Stimulated activated naive CD8-positive, alpha-beta T cell treated with anti-CD3 and anti-CD28 coated beads, Interleukin-15, Interleukin-2, amounts not matched to agents 100 ng/mL and 50 ng/mL, for 24 hours (primary cell): ENCODE data around the gene TECR.
"Not testable (repeated sequence)": the region's sequence is repeated elsewhere in the genome, so short reads cannot be mapped to it uniquely, and the experiment has no call there.

Experiments
- H3K27ac Mint-ChIP-seq: one replicate; pipeline ENCODE4 v1.8.0; 2021; ENCODE audit warnings: mild to moderate bottlenecking, mixed read lengths
- H3K27me3 Mint-ChIP-seq: one replicate; pipeline ENCODE4 v1.8.0; 2021; ENCODE audit warnings: mixed read lengths
- H3K36me3 Mint-ChIP-seq: one replicate; pipeline ENCODE4 v1.8.0; 2021; ENCODE audit warnings: low read depth, mixed read lengths
- H3K4me1 Mint-ChIP-seq: one replicate; pipeline ENCODE4 v1.8.0; 2021; ENCODE audit warnings: low read depth, mixed read lengths
- H3K4me3 Mint-ChIP-seq: one replicate; pipeline ENCODE4 v1.8.0; 2021; ENCODE audit warnings: mild to moderate bottlenecking, mixed read lengths
- H3K9me3 Mint-ChIP-seq: one replicate; pipeline ENCODE4 v1.8.0; 2021; ENCODE audit warnings: mixed read lengths

TECR gene

DNA sequence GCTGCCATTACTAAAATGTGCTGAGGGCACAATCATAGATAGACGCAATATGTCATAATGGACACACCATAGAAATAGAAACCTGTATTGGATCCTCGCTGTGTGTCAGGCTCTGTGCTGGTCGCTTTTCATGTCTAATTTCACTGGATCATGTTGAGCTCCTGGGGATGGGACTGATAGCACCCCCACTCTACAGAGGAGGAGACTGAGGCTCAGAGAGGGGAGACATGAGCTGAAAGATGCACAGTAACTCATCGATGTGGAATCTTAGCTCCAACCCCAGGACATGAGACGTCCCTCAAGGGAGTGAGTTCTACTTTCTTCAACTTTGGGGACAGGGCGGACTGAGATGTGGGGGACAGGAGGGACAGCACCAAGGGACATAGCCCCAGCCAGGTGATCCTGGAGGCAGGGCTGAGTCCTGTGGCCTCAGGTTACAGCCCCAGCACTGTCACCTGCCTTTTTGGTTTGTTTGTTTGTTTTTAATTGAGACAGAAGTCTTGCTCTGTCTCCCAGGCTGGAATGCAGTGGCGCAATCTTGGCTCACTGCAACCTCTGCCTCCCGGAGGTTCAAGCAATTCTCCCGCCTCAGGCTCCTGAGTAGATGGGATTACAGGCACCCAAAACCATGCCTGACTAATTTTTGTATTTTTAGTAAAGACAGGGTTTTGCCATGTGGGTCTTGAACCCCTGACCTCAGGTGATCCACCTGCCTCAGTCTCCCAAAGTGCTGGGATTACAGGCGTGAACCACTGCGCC, 26.9 kb upstream of the TECR start:
- Mint-ChIP-seq H3K4me1 (peaks cover 24% of the 10 kb centered on the region), H3K27me3 (no peaks in the 10 kb centered on the region), H3K27ac (no peak overlapping the region), H3K9me3 (no peaks in the 10 kb centered on the region), H3K36me3 (no peaks in the 10 kb centered on the region), H3K4me3 (no peak overlapping the region)

DNA sequence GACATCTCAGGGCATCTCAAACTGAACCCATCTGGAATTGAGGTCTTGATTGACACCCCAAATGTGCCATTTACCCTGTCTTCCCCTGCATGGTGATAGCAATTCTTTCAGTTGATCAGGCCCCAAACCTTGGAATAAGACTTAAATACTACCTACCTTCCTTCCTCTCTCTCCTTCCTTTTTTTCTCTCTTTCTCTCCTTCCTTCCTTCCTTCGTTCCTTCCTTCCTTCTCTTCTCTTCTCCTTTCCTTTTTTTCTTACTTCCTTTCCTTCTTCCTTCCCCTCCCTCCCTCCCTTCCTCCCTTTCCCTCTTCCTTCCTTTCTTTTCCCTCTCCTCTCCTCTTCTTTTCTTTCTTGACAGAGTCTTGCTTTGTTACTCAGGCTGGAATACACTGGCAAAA, 26.1 kb upstream of the TECR start:
- Mint-ChIP-seq H3K27ac (no peak overlapping the region), H3K36me3 (no peaks in the 10 kb centered on the region)

DNA sequence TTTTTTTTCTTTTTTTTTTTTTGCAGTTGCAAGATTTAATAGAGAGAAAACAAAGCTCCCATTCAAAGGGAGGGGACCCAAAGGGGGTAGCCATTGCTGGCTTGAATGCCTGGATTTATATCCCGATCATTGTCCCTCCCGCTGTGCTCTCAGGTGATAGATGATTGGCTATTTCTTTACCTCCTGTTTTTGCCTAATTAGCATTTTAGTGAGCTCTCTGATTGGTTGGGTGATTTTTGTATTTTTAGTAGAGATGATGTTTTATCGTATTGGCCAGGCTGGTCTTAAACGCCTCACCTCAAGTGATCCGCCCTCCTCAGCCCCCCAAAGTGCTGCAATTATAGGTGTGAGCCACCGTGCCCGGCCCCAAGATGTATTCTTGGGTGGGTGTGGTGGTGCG, 24.8 kb upstream of the TECR start:
- H3K4me1 Mint-ChIP-seq, result peaks cover 35% of the 10 kb centered on the region
- H3K27ac Mint-ChIP-seq, H3K9me3 Mint-ChIP-seq, H3K4me3 Mint-ChIP-seq, H3K36me3 Mint-ChIP-seq, H3K27me3 Mint-ChIP-seq: not testable (repeated sequence)

More for the DNA sequence above, 26.1 kb upstream of the TECR start:
- Mint-ChIP-seq H3K4me1 (peaks cover 29% of the 10 kb centered on the region), H3K4me3 (no peak overlapping the region), H3K27me3 (no peaks in the 10 kb centered on the region), H3K9me3 (no peaks in the 10 kb centered on the region)

DNA sequence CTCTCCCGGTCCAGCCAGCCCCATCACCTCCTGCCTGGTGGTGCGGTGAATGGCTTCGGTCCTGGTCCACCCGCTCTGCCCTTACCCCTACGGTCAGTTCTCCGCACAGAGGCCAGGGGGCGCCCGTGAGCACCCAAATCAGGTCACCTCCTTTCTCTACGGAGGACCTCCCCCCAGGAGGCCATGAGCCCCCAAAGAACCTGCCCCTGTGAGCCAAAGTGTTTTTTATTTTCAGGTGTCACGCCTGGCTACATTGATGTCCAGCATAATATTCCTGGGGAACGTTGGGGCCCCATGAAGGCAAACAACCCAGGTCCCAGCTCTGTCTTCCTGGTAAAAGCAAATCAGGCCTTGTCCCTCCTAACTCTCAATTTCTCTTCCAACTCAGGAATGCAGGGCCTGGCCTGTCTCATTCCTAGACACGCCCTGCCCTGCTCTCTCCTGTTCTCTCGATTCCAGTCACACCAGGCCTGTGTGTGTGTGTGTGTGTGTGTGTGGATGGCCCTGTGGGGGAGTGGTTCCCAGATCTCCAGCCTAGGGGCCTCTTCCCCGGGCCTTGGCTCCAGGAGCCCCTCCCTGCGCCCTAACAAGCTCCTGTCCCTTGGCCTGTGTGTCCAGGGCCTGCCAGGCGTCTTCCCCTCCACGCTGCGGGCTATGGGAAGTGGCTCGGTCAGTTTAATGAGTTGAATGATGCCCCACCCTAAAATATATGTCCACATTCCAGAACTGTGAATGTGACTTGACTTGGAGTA, 23.7 kb upstream of the TECR start:
- peaks cover 42% of the 10 kb centered on the region for H3K4me1 Mint-ChIP-seq
- H3K27me3 Mint-ChIP-seq, result no peaks in the 10 kb centered on the region
- no peaks in the 10 kb centered on the region for H3K9me3 Mint-ChIP-seq
- no peak overlapping the region for H3K4me3 Mint-ChIP-seq
- H3K36me3 Mint-ChIP-seq, result no peaks in the 10 kb centered on the region
- H3K27ac Mint-ChIP-seq, result peak overlapping the region; percentile 71

DNA sequence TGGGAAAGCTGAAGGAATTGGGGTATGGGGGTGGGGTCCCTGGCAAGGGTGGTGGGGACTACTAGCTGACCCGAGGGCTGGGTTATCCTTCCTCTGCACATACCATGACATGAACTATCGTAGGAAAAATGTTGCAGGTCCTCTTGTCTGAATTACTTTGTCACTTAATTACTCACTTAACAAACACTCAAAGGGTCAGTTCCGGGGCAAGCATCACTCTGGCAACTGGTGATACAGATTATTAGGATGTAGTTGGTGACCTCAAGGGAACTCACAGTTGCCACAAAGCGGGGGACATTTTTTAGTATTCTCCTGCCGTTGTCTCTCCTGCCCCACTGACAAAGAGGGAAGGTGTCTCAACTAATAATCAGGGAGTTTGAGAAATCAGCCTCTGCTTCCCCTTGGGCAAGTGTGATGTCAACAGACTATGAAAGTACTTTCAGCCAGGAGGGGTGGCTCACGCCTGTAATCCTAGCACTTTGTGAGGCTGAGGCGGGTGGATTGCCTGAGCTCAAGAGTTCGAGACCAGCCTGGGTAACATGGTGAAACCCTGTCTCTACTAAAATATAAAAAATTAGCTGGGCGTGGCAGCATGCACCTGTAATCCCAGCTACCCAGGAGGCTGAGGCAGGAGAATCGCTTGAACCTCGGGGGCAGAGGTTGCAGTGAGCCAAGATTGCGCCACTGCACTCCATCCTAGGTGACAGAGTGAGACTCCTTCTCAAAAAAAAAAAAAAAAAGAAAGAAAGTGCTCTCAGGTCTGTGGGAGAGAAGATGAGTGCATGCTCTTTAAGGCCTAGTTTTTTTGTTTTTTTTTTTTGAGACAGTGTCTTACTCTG, 21.5 kb upstream of the TECR start:
- H3K27ac Mint-ChIP-seq, result peak overlapping the region; percentile 67
- H3K4me1 Mint-ChIP-seq, result peaks cover 50% of the 10 kb centered on the region
- H3K36me3 Mint-ChIP-seq, result no peaks in the 10 kb centered on the region
- H3K9me3 Mint-ChIP-seq, result no peaks in the 10 kb centered on the region
- no peaks in the 10 kb centered on the region for H3K27me3 Mint-ChIP-seq
- no peak overlapping the region for H3K4me3 Mint-ChIP-seq

DNA sequence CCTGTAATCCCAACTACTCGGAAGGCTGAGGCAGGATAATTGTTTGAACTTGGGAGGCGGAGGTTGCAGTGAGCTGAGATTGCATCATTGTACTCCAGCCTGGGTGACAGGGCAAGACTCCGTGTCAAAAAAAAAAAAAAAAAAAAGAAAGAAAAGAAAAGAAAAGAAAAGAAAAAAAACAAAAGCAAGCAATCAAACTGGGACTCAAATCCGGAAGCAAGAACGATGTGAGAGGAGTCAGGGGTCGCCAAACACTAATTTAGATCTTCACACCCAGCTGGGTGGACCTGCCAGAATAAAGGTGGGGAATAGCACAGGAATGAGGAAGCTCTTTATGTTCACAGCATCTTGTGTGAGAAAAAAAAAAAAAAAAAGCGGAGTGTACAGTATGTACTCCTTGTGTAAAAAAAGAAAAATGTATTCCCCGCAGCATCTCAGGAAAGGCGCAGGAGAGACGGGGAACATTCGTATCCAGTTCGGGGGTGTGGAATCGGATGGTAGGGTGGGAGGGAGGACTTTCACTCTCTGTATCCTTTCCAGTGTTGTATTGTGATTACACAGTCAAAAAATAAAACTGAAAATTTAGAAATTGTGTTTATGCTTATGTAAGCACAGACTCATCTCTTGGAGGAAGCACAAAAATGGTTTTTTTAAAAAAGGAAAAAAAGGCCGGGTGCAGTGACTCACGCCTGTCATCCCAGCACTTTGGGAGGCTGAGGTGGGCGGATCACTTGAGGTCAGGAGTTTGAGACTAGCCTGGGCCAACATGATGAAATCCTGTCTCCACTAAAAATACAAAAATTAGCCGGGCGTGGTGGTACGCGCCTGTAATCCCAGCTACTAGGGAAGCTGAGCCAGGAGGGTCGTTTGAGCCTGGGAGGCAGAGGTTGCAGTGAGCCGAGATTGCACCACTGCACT, 18.8 kb upstream of the TECR start:
- peak overlapping the region; percentile 57 for H3K27ac Mint-ChIP-seq
- no peaks in the 10 kb centered on the region for H3K9me3 Mint-ChIP-seq
- peaks cover 20% of the 10 kb centered on the region for H3K36me3 Mint-ChIP-seq
- H3K27me3 Mint-ChIP-seq, result no peaks in the 10 kb centered on the region
- peaks cover 58% of the 10 kb centered on the region for H3K4me1 Mint-ChIP-seq
- no peak overlapping the region for H3K4me3 Mint-ChIP-seq

DNA sequence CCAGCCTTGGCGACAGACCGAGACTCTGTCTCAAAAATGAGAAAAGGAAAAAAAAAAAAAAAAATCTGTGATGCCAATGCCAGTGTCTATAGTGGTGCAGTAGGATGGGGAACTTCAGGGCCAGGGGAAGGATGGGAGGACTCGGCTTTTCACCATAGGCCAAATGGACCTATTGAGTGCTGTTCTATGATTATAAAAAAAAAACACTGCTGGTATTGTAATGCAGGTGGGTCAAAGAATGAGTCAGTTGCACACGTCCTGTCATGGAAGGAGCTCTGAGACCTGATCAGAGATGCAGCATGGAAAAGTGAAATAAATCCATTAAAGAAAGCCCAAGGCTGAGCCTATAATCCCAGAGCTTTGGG, 18.2 kb upstream of the TECR start:
- Mint-ChIP-seq H3K4me1 (peaks cover 58% of the 10 kb centered on the region), H3K4me3 (no peak overlapping the region), H3K27ac (peak overlapping the region; percentile 57), H3K36me3 (peaks cover 27% of the 10 kb centered on the region), H3K9me3 (no peaks in the 10 kb centered on the region), H3K27me3 (no peaks in the 10 kb centered on the region)

DNA sequence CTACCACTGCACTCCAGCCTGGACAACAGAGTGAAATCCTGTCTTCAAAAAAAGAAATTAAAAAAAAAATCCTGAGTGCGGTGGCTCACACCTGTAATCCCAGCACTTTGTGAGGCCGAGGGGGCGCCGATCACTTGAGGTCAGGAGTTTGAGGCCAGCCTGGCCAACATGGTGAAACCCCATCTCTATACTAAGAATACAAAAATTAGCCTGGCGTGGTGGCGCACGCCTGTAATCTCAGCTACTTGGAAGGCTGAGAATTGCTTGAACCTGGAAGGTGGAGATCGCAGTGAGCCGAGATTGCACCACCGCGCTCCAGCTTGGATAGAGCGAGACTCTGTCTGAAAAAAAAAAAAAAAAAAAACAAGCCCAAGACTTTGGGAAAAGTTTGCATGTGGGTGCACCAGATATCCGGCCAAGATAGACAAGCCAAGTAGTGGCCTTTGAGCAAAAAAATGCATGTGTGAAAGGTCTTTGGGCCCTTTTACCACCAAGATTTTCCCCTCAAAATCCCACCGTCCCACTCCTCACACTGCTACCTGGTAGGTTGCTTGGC, 16.9 kb upstream of the TECR start:
- H3K4me3 Mint-ChIP-seq, result no peak overlapping the region
- peaks cover 53% of the 10 kb centered on the region for H3K4me1 Mint-ChIP-seq
- no peak overlapping the region for H3K27ac Mint-ChIP-seq
- H3K36me3 Mint-ChIP-seq, result peaks cover 39% of the 10 kb centered on the region
- no peaks in the 10 kb centered on the region for H3K27me3 Mint-ChIP-seq
- H3K9me3 Mint-ChIP-seq, result no peaks in the 10 kb centered on the region

DNA sequence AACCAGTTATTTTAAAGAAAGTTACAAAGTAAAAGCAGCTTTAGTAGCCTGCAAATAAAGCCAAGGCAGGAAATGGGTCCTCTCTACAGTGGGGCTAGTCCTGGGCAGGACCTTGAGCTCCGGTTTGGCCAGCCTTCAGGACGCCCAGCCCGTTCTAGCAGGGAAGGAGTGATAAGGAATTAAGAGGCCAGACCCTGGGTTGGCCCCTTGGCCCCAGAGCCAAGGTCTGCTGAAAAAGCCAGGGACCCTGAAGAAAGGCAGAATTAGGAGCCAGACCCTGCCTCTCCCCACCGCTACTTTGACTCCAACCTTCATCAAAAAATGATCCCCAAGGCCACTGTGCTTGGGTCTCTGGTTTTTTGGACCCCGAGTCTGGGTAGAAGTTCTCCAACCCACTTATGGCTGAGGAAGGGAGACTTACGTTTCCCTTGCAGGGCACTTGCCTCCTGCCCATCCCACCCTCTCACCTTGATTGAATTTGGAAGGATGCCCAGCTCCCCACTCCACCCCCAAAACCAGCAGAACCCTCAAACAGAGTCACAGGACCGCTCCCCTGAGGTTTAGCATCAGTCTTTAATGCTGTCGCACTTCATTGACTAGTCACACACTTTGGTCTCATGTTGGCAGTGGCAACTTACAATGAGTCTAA, 15.1 kb upstream of the TECR start:
- Mint-ChIP-seq H3K4me3 (peak overlapping the region; percentile 90), H3K4me1 (peaks cover 52% of the 10 kb centered on the region), H3K9me3 (no peaks in the 10 kb centered on the region), H3K36me3 (peaks cover 39% of the 10 kb centered on the region), H3K27ac (peak overlapping the region; percentile 43), H3K27me3 (no peaks in the 10 kb centered on the region)

DNA sequence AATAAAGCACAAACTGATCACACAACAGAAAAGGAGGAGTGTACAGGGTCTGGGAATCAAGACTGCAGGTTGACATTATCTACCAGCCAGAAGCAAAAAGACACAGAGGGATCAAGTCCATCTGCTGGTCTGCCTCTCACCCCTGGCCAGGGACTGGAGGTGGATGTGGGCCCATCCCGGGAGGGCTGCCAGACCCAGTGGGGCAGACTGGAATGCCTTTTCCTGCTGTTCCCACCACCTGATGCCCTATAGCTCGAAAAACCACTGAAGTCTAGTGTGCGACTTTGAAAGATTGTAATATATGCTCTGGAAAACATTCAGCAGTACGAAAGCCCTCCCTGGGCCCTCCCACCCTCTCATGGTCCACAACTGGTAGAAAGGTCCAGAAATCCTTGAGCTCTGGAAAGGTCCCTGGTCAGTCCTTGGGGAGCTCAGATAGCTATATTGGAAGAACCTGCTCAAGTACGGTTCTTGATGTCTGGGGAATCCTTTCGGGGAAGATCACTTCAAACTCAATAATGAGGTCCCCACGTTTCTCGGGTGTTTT, 13.8 kb upstream of the TECR start:
- no peaks in the 10 kb centered on the region for H3K9me3 Mint-ChIP-seq
- peak overlapping the region; percentile 90 for H3K4me3 Mint-ChIP-seq
- H3K36me3 Mint-ChIP-seq, result peaks cover 39% of the 10 kb centered on the region
- H3K4me1 Mint-ChIP-seq, result peaks cover 56% of the 10 kb centered on the region
- no peaks in the 10 kb centered on the region for H3K27me3 Mint-ChIP-seq
- peak overlapping the region; percentile 90 for H3K27ac Mint-ChIP-seq

DNA sequence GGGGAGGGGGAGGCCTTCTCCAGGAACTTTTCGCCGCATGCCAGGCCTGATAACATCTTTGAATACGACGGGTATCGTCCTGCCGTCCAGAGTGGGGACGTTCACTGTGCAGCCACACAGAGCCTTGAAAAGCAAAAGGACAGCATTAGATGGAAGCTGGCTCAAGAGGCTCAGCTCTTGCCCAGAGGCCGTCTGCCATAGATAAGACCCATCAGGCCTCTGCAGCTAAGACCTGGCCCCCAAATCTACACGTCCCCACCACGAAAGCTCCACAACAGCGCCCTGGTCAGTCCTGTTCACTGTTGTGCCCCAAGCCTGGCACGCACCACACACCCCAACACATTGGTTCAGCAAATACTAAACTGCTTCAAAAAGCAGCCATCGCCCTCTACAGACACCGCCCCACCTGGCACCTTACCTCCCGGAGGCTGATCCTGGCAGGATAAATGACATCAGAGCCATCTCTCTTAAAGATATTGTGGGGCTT, 13.3 kb upstream of the TECR start:
- peaks cover 39% of the 10 kb centered on the region for H3K36me3 Mint-ChIP-seq
- H3K4me3 Mint-ChIP-seq, result peak overlapping the region; percentile 90
- H3K4me1 Mint-ChIP-seq, result peaks cover 51% of the 10 kb centered on the region

DNA sequence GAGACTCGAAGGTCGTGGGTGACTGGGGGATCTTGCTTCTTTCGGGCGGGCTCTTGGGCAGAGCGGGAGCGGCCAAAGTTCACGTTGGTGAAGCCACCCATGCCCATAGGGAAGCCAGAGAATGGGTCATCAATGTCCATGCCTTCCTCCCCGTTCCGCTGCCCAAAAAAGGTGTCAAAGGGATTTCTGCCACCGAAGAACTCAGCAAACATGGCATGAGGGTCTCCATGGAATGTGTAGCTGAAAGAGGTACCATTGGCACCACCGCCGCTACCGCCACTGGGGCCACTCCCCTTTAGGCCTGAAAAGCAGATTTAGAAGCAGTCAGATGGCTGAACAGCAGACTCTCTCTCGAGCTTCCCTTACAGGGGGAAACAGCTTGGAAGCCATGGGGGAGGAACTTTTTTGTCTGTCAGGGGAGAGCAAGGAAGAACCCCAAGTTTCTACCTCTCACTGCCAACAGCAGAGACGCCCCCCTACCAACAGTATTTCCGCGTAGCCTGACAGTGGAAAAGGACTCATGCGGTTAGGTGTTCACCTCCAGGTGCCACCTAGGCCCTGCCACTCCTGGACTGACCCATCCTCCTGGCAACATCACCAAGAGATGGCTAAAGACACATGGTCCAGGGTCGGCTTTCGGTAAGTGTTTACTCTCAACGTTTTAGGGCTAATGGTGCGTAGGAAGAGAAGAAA, 12.5 kb upstream of the TECR start:
- Mint-ChIP-seq H3K36me3 (peaks cover 39% of the 10 kb centered on the region), H3K9me3 (no peaks in the 10 kb centered on the region), H3K27ac (peak overlapping the region; percentile 90), H3K4me1 (peaks cover 55% of the 10 kb centered on the region), H3K27me3 (no peaks in the 10 kb centered on the region), H3K4me3 (peak overlapping the region; percentile 90)

More for the DNA sequence above, 13.3 kb upstream of the TECR start:
- Mint-ChIP-seq H3K27ac (peak overlapping the region; percentile 90), H3K9me3 (no peaks in the 10 kb centered on the region), H3K27me3 (no peaks in the 10 kb centered on the region)

DNA sequence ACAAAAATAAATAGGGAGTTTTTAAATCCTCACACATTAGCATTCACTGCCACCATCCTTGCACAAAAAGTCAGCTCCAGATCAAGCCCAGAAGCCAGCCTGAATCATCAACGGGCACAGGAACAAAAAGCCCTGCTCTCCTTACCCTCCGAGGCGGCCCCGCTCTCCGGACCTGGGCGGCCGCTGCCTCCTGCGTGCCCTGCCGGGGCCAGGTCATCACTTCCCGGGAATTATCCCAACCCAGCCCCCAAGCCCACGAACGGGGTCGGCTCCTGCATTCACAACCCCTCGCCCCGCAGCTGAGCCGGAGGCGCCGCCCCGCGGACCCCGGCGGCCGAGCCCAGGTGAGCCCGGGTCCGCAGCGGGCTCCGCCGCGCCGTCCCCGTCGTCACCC, 12.0 kb upstream of the TECR start:
- H3K36me3 Mint-ChIP-seq, result peaks cover 39% of the 10 kb centered on the region
- peak overlapping the region; percentile 90 for H3K4me3 Mint-ChIP-seq
- no peaks in the 10 kb centered on the region for H3K27me3 Mint-ChIP-seq
- peaks cover 61% of the 10 kb centered on the region for H3K4me1 Mint-ChIP-seq
- no peaks in the 10 kb centered on the region for H3K9me3 Mint-ChIP-seq
- H3K27ac Mint-ChIP-seq, result peak overlapping the region; percentile 90
